Ovary (tissue), 9 donors: Measurements from ENCODE around the gene MINDY2. TPM values are rescaled to one million over a fixed set of nuclear protein-coding genes. Genes with fewer than 3 reads are reported as not detected.

Experiments used
- DNase-seq, 5 donors: peaks; one replicate each; pipeline ENCODE4 v3.0.0-alpha.2; 2019 to 2020
- H3K27ac ChIP-seq, 2 donors: fragments of 200-600 bp; one replicate each; pipeline versions ENCODE4 v1.5.1 to v1.8.0; 2019 to 2022
- H3K27me3 ChIP-seq: fragments of 200-600 bp; one replicate; pipeline ENCODE4 v1.8.0; 2022
- H3K36me3 ChIP-seq: fragments of 200-600 bp; sonication (generic); one replicate; pipeline ENCODE4 v1.5.1; 2019
- H3K4me1 ChIP-seq: one replicate; pipeline ENCODE4 v1.8.1; 2013; ENCODE audit warnings: mild to moderate bottlenecking, moderate library complexity; ENCODE audit not compliant: insufficient read depth
- H3K4me3 ChIP-seq: fragments of 200-600 bp; sonication (generic); one replicate; pipeline ENCODE4 v1.5.1; 2017
- H3K9me3 ChIP-seq, 2 donors: fragments of 200-600 bp in 1 of 2; sonication (generic) in 1 of 2; one replicate each; pipeline versions ENCODE4 v1.5.1 to v1.8.1; 2013 to 2019; ENCODE audit warnings: mild to moderate bottlenecking in 1 of 2, moderate library complexity in 1 of 2
- CTCF ChIP-seq, 3 donors: fragments of 450-650 bp in 2 of 3; fragments of 200-600 bp in 1 of 3; IDR thresholded peaks; one replicate each; pipeline versions ENCODE4 v1.5.1 to v1.8.0; 2016 to 2022; ENCODE audit warnings: antibody characterized with exemption in 3 of 3, mild to moderate bottlenecking in 1 of 3
- EP300 ChIP-seq: sonication (generic); formaldehyde crosslinking; IDR thresholded peaks from one replicate; pipeline ENCODE4 v1.6.1; 2017; ENCODE audit warnings: antibody characterized with exemption
- POLR2A ChIP-seq: fragments of 450-650 bp; IDR thresholded peaks from one replicate; pipeline ENCODE4 v1.6.1; 2017; ENCODE audit warnings: antibody characterized with exemption, mild to moderate bottlenecking, moderate library complexity
- WGBS, 3 donors: extraction: QIAGEN DNeasy Blood & Tissue Kit in 1 of 3; methylation state at CpG; one replicate each; pipeline versions ENCODE4 v1.1.5 to v1.1.7; 2013 to 2017; 5-methylcytosine and 5-hydroxymethylcytosine counted together
- intact Hi-C, 4 donors: fragments of 100-400 bp; cut with DNase I; formaldehyde crosslinking; loops; one replicate each; pipeline versions ENCODE4 v1.11.0 to v1.15.1; 2022 to 2023
- polyA plus RNA-seq, 2 donors: library from polyadenylated mRNA; stranded (reverse); fragments of 200-250 nt in 1 of 2; fragments of 350-450 nt in 1 of 2; fragmentation: Illumina TruSeq in 1 of 2; extraction: RNeasy Lipid Tissue Mini Kit (QIAGEN cat#74804) in 1 of 2; gene quantifications; one replicate each; pipeline ENCODE4 v1.2.3, GENCODE V29; 2013 to 2014
- total RNA-seq, 7 donors: library from RNA; depleted of rRNA in 2 of 7; stranded (reverse); fragments of >200 nt in 2 of 7; fragmentation: NEBNext Ultra II Directional in 3 of 7; extraction: Animal tissue kit (Norgen Biotek cat#: 25700) in 3 of 7; gene quantifications; one replicate each; pipeline versions ENCODE4 v1.1.0 to v1.2.4, GENCODE V29; 2016 to 2023
- donor health status: DM: no; HTN: no; CAD: no; lungs with moderate emphysema.
- donor health status: DM: no; HTN: no; CAD: no.
- donor health status: Bipolar disorder and iron deficiency.
- donor health status: DM: yes; HTN: yes; CAD: no.
- donor health status: DM: no; HTN: no; CAD: no.
- donor health status: DM: yes; HTN: yes; CAD: no.

Gene MINDY2
- total and polyA plus RNA-seq, 9 donors, result 5.7 to 32.6 (median 18.0) TPM

GRCh38 chr15:58742819-58743502 is 28.1 kb upstream of the MINDY2 start:
- Histone ChIP-seq H3K4me3 (no peak overlapping the region), H3K27ac (no peak overlapping the region), H3K36me3 (no peaks in the 10 kb centered on the region), H3K4me1 (peaks cover 6% of the 10 kb centered on the region), H3K9me3 (no peaks in the 10 kb centered on the region), H3K27me3 (no peaks in the 10 kb centered on the region)
- intact Hi-C loops, result no loop called here
- DNase-seq, result no peak
- no peak for TF ChIP-seq EP300
- no peak for TF ChIP-seq POLR2A
- no peak for TF ChIP-seq CTCF (IDR thresholded peaks at IDR 0.05)
- 86 to 90% (median 87%) methylated on average over 5 of the region's 5 CpGs for WGBS, 3 donors

- DNase-seq, result no peak
- intact Hi-C loops, result no loop called here
- Histone ChIP-seq H3K4me1 (peaks cover 3% of the 10 kb centered on the region), H3K9me3 (no peaks in the 10 kb centered on the region), H3K4me3 (no peak overlapping the region), H3K27ac (no peak overlapping the region), H3K36me3 (no peaks in the 10 kb centered on the region), H3K27me3 (no peaks in the 10 kb centered on the region)
- no peak for TF ChIP-seq POLR2A
- TF ChIP-seq EP300, result no peak
- TF ChIP-seq CTCF (IDR thresholded peaks at IDR 0.05), result no peak
- 95 to 97% (median 95%) methylated on average over 1 of the region's 1 CpG for WGBS, 3 donors
Observed at GRCh38 chr15:58746174-58746573, 24.9 kb upstream of the MINDY2 start.

- TF ChIP-seq CTCF (IDR thresholded peaks at IDR 0.05), result no peak
- TF ChIP-seq EP300, result no peak
- TF ChIP-seq POLR2A, result no peak
- H3K27me3 ChIP-seq, result no peaks in the 10 kb centered on the region
- H3K4me1 ChIP-seq, result peaks cover 2% of the 10 kb centered on the region
- no peak for DNase-seq
- intact Hi-C loops, result no loop called here
- H3K36me3 ChIP-seq, result no peaks in the 10 kb centered on the region
- H3K9me3 ChIP-seq, result no peaks in the 10 kb centered on the region
- H3K27ac ChIP-seq, result peak overlapping the region; percentile 89 to 92
- peak overlapping the region; percentile 97 for H3K4me3 ChIP-seq
- 2 to 4% (median 3%) methylated on average over 14 of the region's 14 CpGs for WGBS, 3 donors
Observed at GRCh38 chr15:58748040-58748851, 22.9 kb upstream of the MINDY2 start.

- TF ChIP-seq POLR2A, result peak; percentile 11
- no peak for TF ChIP-seq CTCF (IDR thresholded peaks at IDR 0.05)
- DNase-seq, result peak; percentile 48 to 69 (median 52)
- H3K27ac ChIP-seq, result peak overlapping the region; percentile 89 to 92
- H3K9me3 ChIP-seq, result no peaks in the 10 kb centered on the region
- H3K27me3 ChIP-seq, result no peaks in the 10 kb centered on the region
- H3K4me1 ChIP-seq, result peaks cover 2% of the 10 kb centered on the region
- H3K36me3 ChIP-seq, result no peaks in the 10 kb centered on the region
- H3K4me3 ChIP-seq, result peak overlapping the region; percentile 97
- WGBS, 3 donors, result 0 to 1% (median 1%) methylated on average over 46 to 81 of the region's 81 CpGs
- intact Hi-C loops, result no loop called here
Observed at GRCh38 chr15:58748852-58749531, 22.1 kb upstream of the MINDY2 start.
